Epithelial cell of esophagus (primary cell): ENCODE measurements around the gene INO80D.

ENCODE experiments used
- DNase-seq: peaks from one replicate; pipeline ENCODE4 v3.0.0; 2010; ENCODE audit warnings: low read depth
- H3K4me3 ChIP-seq: 2 replicates; pipeline ENCODE4 v1.5.1; 2011; ENCODE audit warnings: mild to moderate bottlenecking, low read length, control low read depth
- CTCF ChIP-seq: IDR thresholded peaks from 2 replicates; pipeline ENCODE4 v1.5.1; 2011; ENCODE audit warnings: low read depth, mild to moderate bottlenecking, low read length, control low read depth, inconsistent platforms; ENCODE audit not compliant: insufficient read depth; ENCODE audit errors: missing control alignments

The INO80D gene

GRCh38 chr2:206095536-206096332 lies 9.8 kb upstream of the INO80D start:
- DNase-seq, result no peak
- no peak for TF ChIP-seq CTCF
- H3K4me3 ChIP-seq, result no peak overlapping the region

GRCh38 chr2:206092297-206092696 lies 6.3 kb upstream of the INO80D start:
- no peak overlapping the region for H3K4me3 ChIP-seq
- no peak for DNase-seq
- no peak for TF ChIP-seq CTCF

- TF ChIP-seq CTCF, result no peak
- no peak for DNase-seq
- H3K4me3 ChIP-seq, result no peak overlapping the region
These were observed 2.3 kb upstream of the INO80D start for GRCh38 chr2:206088248-206088647.

- H3K4me3 ChIP-seq, result peak overlapping the region; percentile 84
- DNase-seq, result no peak
- TF ChIP-seq CTCF, result no peak
These were observed 859 bp upstream of the INO80D start for GRCh38 chr2:206086716-206087350.

- peak; percentile 30 for DNase-seq
- no peak for TF ChIP-seq CTCF
- peak overlapping the region; percentile 84 for H3K4me3 ChIP-seq
These were observed 868 bp downstream of the INO80D start for GRCh38 chr2:206084870-206085741.

GRCh38 chr2:206084439-206084869 lies 1.5 kb downstream of the INO80D start:
- no peak for TF ChIP-seq CTCF
- DNase-seq, result peak; percentile 71
- peak overlapping the region; percentile 84 for H3K4me3 ChIP-seq
